Measurements from ENCODE around the gene TMEM132E. TPM values are rescaled to one million over a fixed set of nuclear protein-coding genes. Genes with fewer than 3 reads are reported as not detected.

TMEM132E gene
- total and polyA plus RNA-seq, 9 donors = 0.08 to 0.40 (median 0.20) TPM; not detected in 2

GRCh38 chr17:34653511-34653910 is 74.1 kb downstream of the TMEM132E start:
- TF ChIP-seq EP300 (IDR thresholded peaks at IDR 0.05) (no peak), POLR2A (IDR thresholded peaks at IDR 0.05) (no peak)
- TF ChIP-seq, protein P1, sequence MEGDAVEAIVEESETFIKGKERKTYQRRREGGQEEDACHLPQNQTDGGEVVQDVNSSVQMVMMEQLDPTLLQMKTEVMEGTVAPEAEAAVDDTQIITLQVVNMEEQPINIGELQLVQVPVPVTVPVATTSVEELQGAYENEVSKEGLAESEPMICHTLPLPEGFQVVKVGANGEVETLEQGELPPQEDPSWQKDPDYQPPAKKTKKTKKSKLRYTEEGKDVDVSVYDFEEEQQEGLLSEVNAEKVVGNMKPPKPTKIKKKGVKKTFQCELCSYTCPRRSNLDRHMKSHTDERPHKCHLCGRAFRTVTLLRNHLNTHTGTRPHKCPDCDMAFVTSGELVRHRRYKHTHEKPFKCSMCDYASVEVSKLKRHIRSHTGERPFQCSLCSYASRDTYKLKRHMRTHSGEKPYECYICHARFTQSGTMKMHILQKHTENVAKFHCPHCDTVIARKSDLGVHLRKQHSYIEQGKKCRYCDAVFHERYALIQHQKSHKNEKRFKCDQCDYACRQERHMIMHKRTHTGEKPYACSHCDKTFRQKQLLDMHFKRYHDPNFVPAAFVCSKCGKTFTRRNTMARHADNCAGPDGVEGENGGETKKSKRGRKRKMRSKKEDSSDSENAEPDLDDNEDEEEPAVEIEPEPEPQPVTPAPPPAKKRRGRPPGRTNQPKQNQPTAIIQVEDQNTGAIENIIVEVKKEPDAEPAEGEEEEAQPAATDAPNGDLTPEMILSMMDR (IDR thresholded peaks at IDR 0.05) = no peak
- 18 to 25% (median 21%) methylated on average over 11 of the region's 11 CpGs for WGBS, 3 donors
- no peaks in the 10 kb centered on the region for H3K4me1 ChIP-seq (ENCODE audit: insufficient read depth)
- no peaks in the 10 kb centered on the region for H3K9me3 ChIP-seq
- no peak overlapping the region for H3K4me3 ChIP-seq
- no peaks in the 10 kb centered on the region for H3K36me3 ChIP-seq
- intact Hi-C loops (cut with DNase I) = no loop called here
- DNase-seq = no peak
- H3K27ac ChIP-seq = no peak overlapping the region
- no peaks in the 10 kb centered on the region for H3K27me3 ChIP-seq

- no peaks in the 10 kb centered on the region for H3K27me3 ChIP-seq
- WGBS, 3 donors = 66 to 80% (median 70%) methylated on average over 4 of the region's 4 CpGs
- DNase-seq = no peak
Observed at GRCh38 chr17:34654276-34654880, 75.0 kb downstream of the TMEM132E start.

GRCh38 chr17:34654881-34655276 is 75.5 kb downstream of the TMEM132E start:
- TF ChIP-seq, protein P1 (IDR thresholded peaks at IDR 0.05) = no peak
- TF ChIP-seq POLR2A (IDR thresholded peaks at IDR 0.05) = no peak
- Histone ChIP-seq H3K27me3 (no peaks in the 10 kb centered on the region), H3K27ac (no peak overlapping the region), H3K9me3 (no peaks in the 10 kb centered on the region), H3K4me1 (ENCODE audit: insufficient read depth) (no peaks in the 10 kb centered on the region), H3K4me3 (no peak overlapping the region), H3K36me3 (no peaks in the 10 kb centered on the region)
- intact Hi-C loops (cut with DNase I) = no loop called here
- 50 to 61% (median 57%) methylated on average over 3 of the region's 3 CpGs for WGBS, 3 donors
- DNase-seq = no peak

More at GRCh38 chr17:34654276-34654880, 75.0 kb downstream of the TMEM132E start:
- Histone ChIP-seq H3K36me3 (no peaks in the 10 kb centered on the region), H3K9me3 (no peaks in the 10 kb centered on the region), H3K4me1 (ENCODE audit: insufficient read depth) (no peaks in the 10 kb centered on the region), H3K4me3 (no peak overlapping the region), H3K27ac (no peak overlapping the region)
- TF ChIP-seq EP300 (IDR thresholded peaks at IDR 0.05) = no peak
- TF ChIP-seq, protein P1 (IDR thresholded peaks at IDR 0.05) = no peak
- no peak for TF ChIP-seq POLR2A (IDR thresholded peaks at IDR 0.05)
- intact Hi-C loops (cut with DNase I) = no loop called here

DNA sequence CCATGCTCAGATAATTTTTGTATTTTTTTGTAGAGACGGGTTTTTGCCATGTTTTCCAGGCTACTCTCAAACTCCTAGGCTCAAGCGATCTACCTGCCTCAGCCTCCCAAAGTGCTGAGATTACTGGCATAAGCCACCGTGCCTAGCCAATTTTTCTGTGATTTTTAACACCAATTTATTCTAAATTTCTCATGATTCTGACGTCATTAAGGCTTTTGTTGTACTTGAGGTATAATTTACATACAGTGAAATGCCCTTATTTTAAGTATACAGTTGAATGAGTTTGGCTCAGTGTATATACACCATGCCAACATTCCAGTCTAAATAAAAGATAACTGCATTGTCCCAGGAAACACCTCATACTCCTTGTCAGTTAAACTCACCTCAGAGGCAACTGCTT is 77.4 kb downstream of the TMEM132E start:
- Histone ChIP-seq H3K36me3 (no peaks in the 10 kb centered on the region), H3K9me3 (no peaks in the 10 kb centered on the region), H3K27ac (no peak overlapping the region), H3K4me1 (ENCODE audit: insufficient read depth) (no peaks in the 10 kb centered on the region), H3K4me3 (no peak overlapping the region), H3K27me3 (no peaks in the 10 kb centered on the region)
- DNase-seq = no peak
- intact Hi-C loops (cut with DNase I) = no loop called here
- no peak for TF ChIP-seq POLR2A (IDR thresholded peaks at IDR 0.05)
- no peak for TF ChIP-seq EP300 (IDR thresholded peaks at IDR 0.05)
- TF ChIP-seq, protein P1 (IDR thresholded peaks at IDR 0.05) = no peak
- WGBS, 3 donors = 65 to 78% (median 68%) methylated on average over 4 of the region's 4 CpGs
